Brain microvascular endothelial cell (primary cell): Measurements from ENCODE around the gene CEP63.

ENCODE experiments used
- DNase-seq: peaks from one replicate; pipeline ENCODE4 v3.0.0-alpha.2; 2020
- H3K27ac ChIP-seq: fragments of 250-450 bp; sonication (Bioruptor Pico); 2 replicates; pipeline ENCODE4 v1.5.1; 2020; ENCODE audit warnings: mild to moderate bottlenecking, moderate library complexity
- H3K27me3 ChIP-seq: fragments of 250-450 bp; sonication (Bioruptor Pico); replicated peaks from 2 replicates; pipeline ENCODE4 v1.5.1; 2020; ENCODE audit warnings: mild to moderate bottlenecking
- H3K36me3 ChIP-seq: fragments of 250-450 bp; sonication (Bioruptor Pico); replicated peaks from 2 replicates; pipeline ENCODE4 v1.5.1; 2020; ENCODE audit warnings: mild to moderate bottlenecking
- H3K4me3 ChIP-seq: 2 replicates; pipeline ENCODE4 v1.5.1; 2011; ENCODE audit warnings: low read depth, mild to moderate bottlenecking, control low read depth, low read length, moderate library complexity
- CTCF ChIP-seq: IDR thresholded peaks from 2 replicates; pipeline ENCODE4 v1.5.1; 2011; ENCODE audit warnings: low read depth, mild to moderate bottlenecking, moderate library complexity, low read length, control low read depth, inconsistent platforms; ENCODE audit errors: missing control alignments
- in situ Hi-C: cut with HindIII; loops from 2 replicates; pipeline ENCODE4 v1.10.0; 2017; ENCODE audit warnings: low sequenced_read_pairs, low pct_ligation_motif_present

CEP63 gene

GRCh38 chr3:134608771-134609435, 123.0 kb downstream of the CEP63 start:
- no peak for DNase-seq
- Histone ChIP-seq H3K4me3 (no peak overlapping the region), H3K27me3 (no peaks in the 10 kb centered on the region), H3K27ac (no peak overlapping the region), H3K36me3 (no peaks in the 10 kb centered on the region)
- in situ Hi-C loops = no loop called here
- no peak for TF ChIP-seq CTCF

- no peak for DNase-seq
- no peak overlapping the region for H3K27ac ChIP-seq
- no peaks in the 10 kb centered on the region for H3K27me3 ChIP-seq
- in situ Hi-C loops = no loop called here
- H3K4me3 ChIP-seq = no peak overlapping the region
- no peak for TF ChIP-seq CTCF
- H3K36me3 ChIP-seq = no peaks in the 10 kb centered on the region
These were observed 124.1 kb downstream of the CEP63 start for GRCh38 chr3:134609821-134610431.

GRCh38 chr3:134610432-134611385, 124.9 kb downstream of the CEP63 start:
- Histone ChIP-seq H3K27me3 (no peaks in the 10 kb centered on the region), H3K4me3 (no peak overlapping the region), H3K27ac (no peak overlapping the region), H3K36me3 (no peaks in the 10 kb centered on the region)
- in situ Hi-C loops = no loop called here
- no peak for TF ChIP-seq CTCF
- DNase-seq = no peak

- no peak overlapping the region for H3K27ac ChIP-seq
- in situ Hi-C loops = no loop called here
- H3K36me3 ChIP-seq = no peaks in the 10 kb centered on the region
- no peaks in the 10 kb centered on the region for H3K27me3 ChIP-seq
- DNase-seq = no peak
- no peak for TF ChIP-seq CTCF
- no peak overlapping the region for H3K4me3 ChIP-seq
These were observed 125.7 kb downstream of the CEP63 start for GRCh38 chr3:134611516-134611915.

GRCh38 chr3:134613006-134613520, 127.2 kb downstream of the CEP63 start:
- no peaks in the 10 kb centered on the region for H3K27me3 ChIP-seq
- H3K4me3 ChIP-seq = no peak overlapping the region
- TF ChIP-seq CTCF = no peak
- no peaks in the 10 kb centered on the region for H3K36me3 ChIP-seq
- in situ Hi-C loops = no loop called here
- DNase-seq = no peak
- H3K27ac ChIP-seq = no peak overlapping the region
